HEK293 (cell line): ENCODE measurements around the gene MACF1.

Experiments
- FEZF1 ChIP-seq: fragments of 450-650 bp; formaldehyde crosslinking; IDR thresholded peaks from 2 replicates; pipeline ENCODE4 v1.5.1; 2016; ENCODE audit warnings: missing biosample characterization, missing genetic modification characterization
- GLI4 ChIP-seq: fragments of 450-650 bp; formaldehyde crosslinking; IDR thresholded peaks from 2 replicates; pipeline ENCODE4 v1.5.1; 2016; ENCODE audit warnings: missing biosample characterization, missing genetic modification characterization
- GLIS1 ChIP-seq: fragments of 450-650 bp; formaldehyde crosslinking; IDR thresholded peaks from 2 replicates; pipeline ENCODE4 v1.5.1; 2016; ENCODE audit warnings: missing biosample characterization, missing genetic modification characterization
- HIC1 ChIP-seq: fragments of 450-650 bp; formaldehyde crosslinking; IDR thresholded peaks from 2 replicates; pipeline ENCODE4 v1.5.1; 2016; ENCODE audit warnings: missing biosample characterization, missing genetic modification characterization
- HOXC10 ChIP-seq: sonication (generic); formaldehyde crosslinking; IDR thresholded peaks from 2 replicates; pipeline ENCODE4 v1.8.1; 2023; ENCODE audit warnings: mild to moderate bottlenecking, missing genetic modification reagents
- INSM2 ChIP-seq: fragments of 450-650 bp; formaldehyde crosslinking; IDR thresholded peaks from 2 replicates; pipeline ENCODE4 v1.5.1; 2016; ENCODE audit warnings: missing biosample characterization, missing genetic modification characterization
- KLF8 ChIP-seq: fragments of 450-650 bp; formaldehyde crosslinking; IDR thresholded peaks from 2 replicates; pipeline ENCODE4 v1.5.1; 2016; ENCODE audit warnings: missing biosample characterization, missing genetic modification characterization
- PRDM6 ChIP-seq: fragments of 450-650 bp; formaldehyde crosslinking; IDR thresholded peaks from 2 replicates; pipeline ENCODE4 v1.5.1; 2017; ENCODE audit warnings: missing biosample characterization, missing genetic modification characterization
- RBAK ChIP-seq: fragments of 450-650 bp; formaldehyde crosslinking; IDR thresholded peaks from 2 replicates; pipeline ENCODE4 v1.5.1; 2016; ENCODE audit warnings: missing biosample characterization, missing genetic modification characterization
- REPIN1 ChIP-seq: fragments of 450-650 bp; formaldehyde crosslinking; IDR thresholded peaks from 2 replicates; pipeline ENCODE4 v1.5.1; 2017; ENCODE audit warnings: missing biosample characterization, missing genetic modification characterization, low read depth
- SCRT2 ChIP-seq: fragments of 450-650 bp; formaldehyde crosslinking; IDR thresholded peaks from 2 replicates; pipeline ENCODE4 v1.5.1; 2016; ENCODE audit warnings: missing biosample characterization, missing genetic modification characterization
- ZBTB21 ChIP-seq: fragments of 450-650 bp; formaldehyde crosslinking; IDR thresholded peaks from 2 replicates; pipeline ENCODE4 v1.5.1; 2017; ENCODE audit warnings: missing biosample characterization, missing genetic modification characterization
- ZNF10 ChIP-seq: fragments of 450-650 bp; formaldehyde crosslinking; IDR thresholded peaks from 2 replicates; pipeline ENCODE4 v1.5.1; 2017; ENCODE audit warnings: missing biosample characterization, missing genetic modification characterization
- ZNF121 ChIP-seq: fragments of 450-650 bp; formaldehyde crosslinking; IDR thresholded peaks from 2 replicates; pipeline ENCODE4 v1.5.1; 2016; ENCODE audit warnings: missing biosample characterization, missing genetic modification characterization
- ZNF174 ChIP-seq: fragments of 450-650 bp; formaldehyde crosslinking; IDR thresholded peaks from 2 replicates; pipeline ENCODE4 v1.5.0; 2017; ENCODE audit warnings: missing biosample characterization, mild to moderate bottlenecking, missing genetic modification characterization
- ZNF18 ChIP-seq: fragments of 450-650 bp; formaldehyde crosslinking; IDR thresholded peaks from 2 replicates; pipeline ENCODE4 v1.5.1; 2016; ENCODE audit warnings: missing biosample characterization, missing genetic modification characterization
- ZNF266 ChIP-seq: fragments of 450-650 bp; formaldehyde crosslinking; IDR thresholded peaks from 2 replicates; pipeline ENCODE4 v1.5.1; 2016; ENCODE audit warnings: missing biosample characterization, missing genetic modification characterization, low read depth
- ZNF280C ChIP-seq: fragments of 450-650 bp; formaldehyde crosslinking; IDR thresholded peaks from 2 replicates; pipeline ENCODE4 v1.5.1; 2016; ENCODE audit warnings: missing biosample characterization, missing genetic modification characterization
- ZNF292 ChIP-seq: fragments of 450-650 bp; formaldehyde crosslinking; IDR thresholded peaks from 2 replicates; pipeline ENCODE4 v1.5.1; 2016; ENCODE audit warnings: low read depth, missing biosample characterization, missing genetic modification characterization, borderline replicate concordance
- ZNF335 ChIP-seq: fragments of 450-650 bp; formaldehyde crosslinking; conservative IDR thresholded peaks from 2 replicates; pipeline ENCODE4 v1.5.1; 2016; ENCODE audit warnings: missing biosample characterization, missing genetic modification characterization
- ZNF341 ChIP-seq: fragments of 450-650 bp; formaldehyde crosslinking; IDR thresholded peaks from 2 replicates; pipeline ENCODE4; 2016; ENCODE audit warnings: low read depth, missing biosample characterization, missing genetic modification characterization
- ZNF423 ChIP-seq: fragments of 450-650 bp; formaldehyde crosslinking; IDR thresholded peaks from 2 replicates; pipeline ENCODE4 v1.5.1; 2016; ENCODE audit warnings: missing biosample characterization, missing genetic modification characterization
- ZNF473 ChIP-seq: fragments of 450-650 bp; formaldehyde crosslinking; IDR thresholded peaks from 2 replicates; pipeline ENCODE4 v1.5.1; 2017; ENCODE audit warnings: missing biosample characterization, missing genetic modification characterization
- ZNF548 ChIP-seq: fragments of 450-650 bp; formaldehyde crosslinking; IDR thresholded peaks from 2 replicates; pipeline ENCODE4 v1.5.1; 2016; ENCODE audit warnings: missing biosample characterization, missing genetic modification characterization
- ZNF585B ChIP-seq: fragments of 450-650 bp; formaldehyde crosslinking; IDR thresholded peaks from 2 replicates; pipeline ENCODE4 v1.5.1; 2016; ENCODE audit warnings: missing biosample characterization, missing genetic modification characterization
- ZNF707 ChIP-seq: fragments of 450-650 bp; formaldehyde crosslinking; IDR thresholded peaks from 2 replicates; pipeline ENCODE4 v1.5.1; 2016; ENCODE audit warnings: missing biosample characterization, missing genetic modification characterization
- ZNF768 ChIP-seq: fragments of 450-650 bp; formaldehyde crosslinking; IDR thresholded peaks from 2 replicates; pipeline ENCODE4 v1.5.1; 2018; ENCODE audit warnings: missing biosample characterization, mild to moderate bottlenecking, missing genetic modification characterization
- ZNF777 ChIP-seq: fragments of 450-650 bp; formaldehyde crosslinking; IDR thresholded peaks from 2 replicates; pipeline ENCODE4 v1.5.1; 2017; ENCODE audit warnings: missing biosample characterization, missing genetic modification characterization, borderline replicate concordance
- ZSCAN5A ChIP-seq: fragments of 450-650 bp; formaldehyde crosslinking; IDR thresholded peaks from 2 replicates; pipeline ENCODE4 v1.5.1; 2016; ENCODE audit warnings: missing biosample characterization, missing genetic modification characterization

The MACF1 gene

GRCh38 chr1:39204441-39205081 is at the start of gene MACF1 (continued):
- no peak for TF ChIP-seq ZNF473 (tag by site-specific recombination)
- TF ChIP-seq HOXC10 (CRISPR knock-in tag): no peak
- TF ChIP-seq ZNF768: no peak
- TF ChIP-seq SCRT2 (tag by site-specific recombination): no peak
- TF ChIP-seq ZNF266 (tag by site-specific recombination): no peak
- no peak for TF ChIP-seq ZNF423 (tag by site-specific recombination)
- no peak for TF ChIP-seq FEZF1
- TF ChIP-seq KLF8: peak; percentile 38; the same call in 1 of the 2 replicates
- peak; percentile 82; the same call in 1 of the 2 replicates for TF ChIP-seq ZNF10 (tag by site-specific recombination)
- TF ChIP-seq INSM2 (tag by site-specific recombination): 0 out of 2 replicates have a peak, but pooled peaks have one; percentile 34
- TF ChIP-seq ZNF548 (tag by site-specific recombination): no peak
- TF ChIP-seq ZNF18 (tag by site-specific recombination): no peak
- TF ChIP-seq RBAK (tag by site-specific recombination): no peak
- TF ChIP-seq ZNF280C (tag by site-specific recombination): no peak
- TF ChIP-seq GLIS1 (tag by site-specific recombination): no peak
- no peak for TF ChIP-seq ZNF585B (tag by site-specific recombination)
- no peak for TF ChIP-seq GLI4 (tag by site-specific recombination)
- no peak for TF ChIP-seq ZNF707 (tag by site-specific recombination)
- no peak for TF ChIP-seq ZSCAN5A (tag by site-specific recombination)
- TF ChIP-seq ZBTB21 (tag by site-specific recombination): peak; percentile 83
- TF ChIP-seq ZNF777 (tag by site-specific recombination): no peak
- no peak for TF ChIP-seq ZNF292 (tag by site-specific recombination)
- TF ChIP-seq REPIN1 (tag by site-specific recombination): no peak
- TF ChIP-seq ZNF121: no peak
- TF ChIP-seq ZNF174 (tag by site-specific recombination): no peak
- peak; percentile 74; the same call in 1 of the 2 replicates for TF ChIP-seq ZNF335 (tag by site-specific recombination)
- TF ChIP-seq ZNF341 (tag by site-specific recombination): no peak
- TF ChIP-seq HIC1 (tag by site-specific recombination): no peak
- no peak for TF ChIP-seq PRDM6 (tag by site-specific recombination)
